ENCODE data around the gene IPO11.
"Not testable (repeated sequence)": the region's sequence is repeated elsewhere in the genome, so short reads cannot be mapped to it uniquely, and the experiment has no call there.

DNA sequence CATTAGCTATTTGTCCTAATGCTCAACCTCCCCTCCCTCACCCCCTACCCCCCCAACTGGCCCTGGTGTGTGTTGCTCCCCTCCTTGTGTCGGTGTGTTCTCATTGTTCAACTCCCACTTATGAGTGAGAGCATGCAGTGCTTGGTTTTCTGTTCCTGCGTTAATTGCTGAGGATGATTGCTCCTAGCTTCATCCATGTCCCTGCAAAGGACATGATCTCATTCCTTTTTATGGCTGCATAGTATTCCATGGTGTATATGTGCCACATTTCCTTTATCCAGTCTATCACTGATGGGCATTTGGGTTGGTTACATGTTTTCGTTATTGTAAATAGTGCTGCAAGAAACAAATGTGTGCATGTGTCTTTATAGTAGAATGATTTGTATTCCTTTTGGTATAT is 153.2 kb downstream of the IPO11 start:
- TF ChIP-seq, protein P1, sequence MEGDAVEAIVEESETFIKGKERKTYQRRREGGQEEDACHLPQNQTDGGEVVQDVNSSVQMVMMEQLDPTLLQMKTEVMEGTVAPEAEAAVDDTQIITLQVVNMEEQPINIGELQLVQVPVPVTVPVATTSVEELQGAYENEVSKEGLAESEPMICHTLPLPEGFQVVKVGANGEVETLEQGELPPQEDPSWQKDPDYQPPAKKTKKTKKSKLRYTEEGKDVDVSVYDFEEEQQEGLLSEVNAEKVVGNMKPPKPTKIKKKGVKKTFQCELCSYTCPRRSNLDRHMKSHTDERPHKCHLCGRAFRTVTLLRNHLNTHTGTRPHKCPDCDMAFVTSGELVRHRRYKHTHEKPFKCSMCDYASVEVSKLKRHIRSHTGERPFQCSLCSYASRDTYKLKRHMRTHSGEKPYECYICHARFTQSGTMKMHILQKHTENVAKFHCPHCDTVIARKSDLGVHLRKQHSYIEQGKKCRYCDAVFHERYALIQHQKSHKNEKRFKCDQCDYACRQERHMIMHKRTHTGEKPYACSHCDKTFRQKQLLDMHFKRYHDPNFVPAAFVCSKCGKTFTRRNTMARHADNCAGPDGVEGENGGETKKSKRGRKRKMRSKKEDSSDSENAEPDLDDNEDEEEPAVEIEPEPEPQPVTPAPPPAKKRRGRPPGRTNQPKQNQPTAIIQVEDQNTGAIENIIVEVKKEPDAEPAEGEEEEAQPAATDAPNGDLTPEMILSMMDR (conservative IDR thresholded peaks at IDR 0.05; ENCODE audit: low read length) = not testable (repeated sequence)
- not testable (repeated sequence) for TF ChIP-seq EZH2phosphoT487 (IDR thresholded peaks at IDR 0.05; ENCODE audit: borderline replicate concordance)

Data from Loucy (cell line).